ENCODE data around the gene ENGASE.

- no peak for TF ChIP-seq CTCF (conservative IDR thresholded peaks at IDR 0.05; ENCODE audit: low read depth, low read length)
- no peak for TF ChIP-seq CEBPB (IDR thresholded peaks at IDR 0.05; ENCODE audit: low read depth, low read length)
- no peak for TF ChIP-seq POLR2A (IDR thresholded peaks at IDR 0.05; ENCODE audit: low read depth, low read length)
- no peak for TF ChIP-seq ELK1 (IDR thresholded peaks at IDR 0.05; ENCODE audit: borderline replicate concordance, low read depth, low read length)
- TF ChIP-seq MXI1 (IDR thresholded peaks at IDR 0.05; ENCODE audit: borderline replicate concordance, low read depth, low read length): no peak
- no peak for TF ChIP-seq SMC3 (IDR thresholded peaks at IDR 0.05; ENCODE audit: low read depth, low read length)
- TF ChIP-seq RFX5 (IDR thresholded peaks at IDR 0.05; ENCODE audit: low read depth, low read length): no peak
- no peak for TF ChIP-seq BHLHE40 (IDR thresholded peaks at IDR 0.05; ENCODE audit: low read depth, low read length)
- no peak for TF ChIP-seq USF2 (IDR thresholded peaks at IDR 0.05; ENCODE audit: low read depth, low read length)
- no peak for TF ChIP-seq FOS (IDR thresholded peaks at IDR 0.05; ENCODE audit: low read depth, low read length)
- TF ChIP-seq MAFK (IDR thresholded peaks at IDR 0.05; ENCODE audit: low read depth, low read length): no peak
- TF ChIP-seq MAZ (IDR thresholded peaks at IDR 0.05; ENCODE audit: borderline replicate concordance, low read depth, low read length): no peak
- no peak for TF ChIP-seq RAD21 (IDR thresholded peaks at IDR 0.05; ENCODE audit: low read length)
These were observed 13.8 kb downstream of the ENGASE start for GRCh38 chr17:79088247-79088996.
